Large intestine (tissue), 3 donors: ENCODE data around the gene SOX13. TPM values are rescaled to one million over a fixed set of nuclear protein-coding genes. Genes with fewer than 3 reads are reported as not detected.

Experiments
- DNase-seq, 2 donors: peaks; one replicate each; pipeline versions ENCODE4 v3.0.0 to v3.0.0-alpha.2; 2013
- H3K27ac ChIP-seq: one replicate; pipeline ENCODE4 v1.5.1; 2013; ENCODE audit warnings: low read length
- H3K27me3 ChIP-seq: 2 replicates; pipeline ENCODE4 v1.6.1; 2013; ENCODE audit warnings: low read length; ENCODE audit not compliant: control insufficient read depth, insufficient read depth
- H3K36me3 ChIP-seq: 2 replicates; pipeline ENCODE4 v1.6.1; 2013; ENCODE audit warnings: low read length; ENCODE audit not compliant: control insufficient read depth, insufficient read depth
- H3K4me1 ChIP-seq: one replicate; pipeline ENCODE4 v1.6.1; 2013; ENCODE audit warnings: low read length; ENCODE audit not compliant: control insufficient read depth, insufficient read depth
- H3K4me3 ChIP-seq: one replicate; pipeline ENCODE4 v1.5.1; 2013; ENCODE audit warnings: low read length
- H3K9me3 ChIP-seq: one replicate; pipeline ENCODE4 v1.6.1; 2013; ENCODE audit warnings: mild to moderate bottlenecking, low read depth, low read length, moderate library complexity; ENCODE audit not compliant: control insufficient read depth
- WGBS: methylation state at CpG from one replicate; pipeline ENCODE4 v1.1.5; 2013; ENCODE audit warnings: low lambda C conversion rate; ENCODE audit not compliant: insufficient coverage; 5-methylcytosine and 5-hydroxymethylcytosine counted together
- polyA plus RNA-seq: library from polyadenylated mRNA; unstranded; fragments of 120-200 nt; gene quantifications from one replicate; pipeline ENCODE4 v1.2.1, GENCODE V29; 2013

The SOX13 gene
- polyA plus RNA-seq, 1 donor = 34.0 TPM

- Histone ChIP-seq H3K4me3 (no peak overlapping the region), H3K27ac (no peak overlapping the region), H3K9me3 (no peaks in the 10 kb centered on the region), H3K36me3 (no peaks in the 10 kb centered on the region), H3K4me1 (no peaks in the 10 kb centered on the region), H3K27me3 (no peaks in the 10 kb centered on the region)
- WGBS = 86% methylated on average over 1 of the region's 3 CpGs
- DNase-seq = no peak
These were observed 97.7 kb downstream of the SOX13 start for GRCh38 chr1:204170494-204171155.

GRCh38 chr1:204171751-204172178, 98.8 kb downstream of the SOX13 start:
- H3K36me3 ChIP-seq = no peaks in the 10 kb centered on the region
- H3K4me1 ChIP-seq = no peaks in the 10 kb centered on the region
- no peak for DNase-seq
- H3K27me3 ChIP-seq = no peaks in the 10 kb centered on the region
- no peak overlapping the region for H3K27ac ChIP-seq
- WGBS = no CpG with 5 or more reads among the region's 4 CpGs
- H3K9me3 ChIP-seq = no peaks in the 10 kb centered on the region
- H3K4me3 ChIP-seq = no peak overlapping the region

GRCh38 chr1:204172404-204173029, 99.6 kb downstream of the SOX13 start:
- H3K4me1 ChIP-seq = peaks cover 5% of the 10 kb centered on the region
- no peak overlapping the region for H3K4me3 ChIP-seq
- no peaks in the 10 kb centered on the region for H3K27me3 ChIP-seq
- no peak for DNase-seq
- no CpG with 5 or more reads among the region's 2 CpGs for WGBS
- H3K9me3 ChIP-seq = no peaks in the 10 kb centered on the region
- no peak overlapping the region for H3K27ac ChIP-seq
- H3K36me3 ChIP-seq = no peaks in the 10 kb centered on the region

- peaks cover 8% of the 10 kb centered on the region for H3K4me1 ChIP-seq
- no peak for DNase-seq
- no peak overlapping the region for H3K27ac ChIP-seq
- H3K36me3 ChIP-seq = no peaks in the 10 kb centered on the region
- no peak overlapping the region for H3K4me3 ChIP-seq
- 68% methylated on average over 3 of the region's 3 CpGs for WGBS
- H3K27me3 ChIP-seq = no peaks in the 10 kb centered on the region
- no peaks in the 10 kb centered on the region for H3K9me3 ChIP-seq
These were observed 102.0 kb downstream of the SOX13 start for GRCh38 chr1:204174958-204175357.

GRCh38 chr1:204176049-204176448, 103.1 kb downstream of the SOX13 start:
- no peak overlapping the region for H3K4me3 ChIP-seq
- H3K27ac ChIP-seq = no peak overlapping the region
- no peaks in the 10 kb centered on the region for H3K9me3 ChIP-seq
- no peaks in the 10 kb centered on the region for H3K27me3 ChIP-seq
- DNase-seq = no peak
- H3K36me3 ChIP-seq = no peaks in the 10 kb centered on the region
- peaks cover 8% of the 10 kb centered on the region for H3K4me1 ChIP-seq
- WGBS = no CpG with 5 or more reads among the region's 5 CpGs

GRCh38 chr1:204177133-204177532, 104.2 kb downstream of the SOX13 start:
- Histone ChIP-seq H3K27me3 (no peaks in the 10 kb centered on the region), H3K4me3 (no peak overlapping the region), H3K9me3 (no peaks in the 10 kb centered on the region), H3K27ac (no peak overlapping the region), H3K4me1 (peaks cover 8% of the 10 kb centered on the region), H3K36me3 (no peaks in the 10 kb centered on the region)
- DNase-seq = peak; percentile 57 to 79
- WGBS = 30% methylated on average over 2 of the region's 4 CpGs

Other genes starting within 250 kb of the SOX13 start
- gene SNRPE, start 211.5 kb upstream of the SOX13 start, polyA plus RNA-seq = 150 TPM
- 34.3 TPM for gene ETNK2, start 78.9 kb downstream of the SOX13 start, polyA plus RNA-seq
- 4.2 TPM for gene REN, start 93.2 kb downstream of the SOX13 start, polyA plus RNA-seq
- gene KISS1, start 123.4 kb downstream of the SOX13 start, polyA plus RNA-seq = 2.8 TPM
- gene GOLT1A, start 140.9 kb downstream of the SOX13 start, polyA plus RNA-seq = 113 TPM